ENCODE measurements around the gene VWA5B2. TPM values are rescaled to one million over a fixed set of nuclear protein-coding genes. Genes with fewer than 3 reads are reported as not detected.

The VWA5B2 gene
- total and polyA plus RNA-seq, 2 of the 13 experiments (the other 11 are each of a cell fraction or from before 2014, with no cell fraction given), result 0.03 to 0.04 TPM

- TF ChIP-seq NFIB (CRISPR knock-in tag; IDR thresholded peaks at IDR 0.05; ENCODE audit: borderline replicate concordance), result peak; percentile 63; the same call in 1 of the 2 replicates
- TF ChIP-seq ZNF782 (CRISPR knock-in tag; IDR thresholded peaks at IDR 0.05; ENCODE audit: borderline replicate concordance), result no peak
- no peak for TF ChIP-seq ARNT (IDR thresholded peaks at IDR 0.05)
- no peak for TF ChIP-seq MTF2 (CRISPR knock-in tag; IDR thresholded peaks at IDR 0.05; ENCODE audit: borderline replicate concordance)
- no peak for TF ChIP-seq ZNF747 (CRISPR knock-in tag; IDR thresholded peaks at IDR 0.05; ENCODE audit: borderline replicate concordance)
- TF ChIP-seq ZMYM3 (CRISPR knock-in tag; IDR thresholded peaks at IDR 0.05), result no peak
- TF ChIP-seq ZFYVE20 (CRISPR knock-in tag; IDR thresholded peaks at IDR 0.05; ENCODE audit: borderline replicate concordance, low read depth), result no peak
- TF ChIP-seq ZNF138 (CRISPR knock-in tag; IDR thresholded peaks at IDR 0.05; ENCODE audit: low read depth), result 0 out of 2 replicates have a peak, but pooled peaks have one; percentile 58
- no peak for TF ChIP-seq CEBPZ (IDR thresholded peaks at IDR 0.05; ENCODE audit: low read length)
- TF ChIP-seq ZNF713 (CRISPR knock-in tag; IDR thresholded peaks at IDR 0.05), result no peak
- no peak for TF ChIP-seq RARG (CRISPR knock-in tag; IDR thresholded peaks at IDR 0.05; ENCODE audit: low read depth)
- no peak for TF ChIP-seq ZBTB49 (CRISPR knock-in tag; IDR thresholded peaks at IDR 0.05; ENCODE audit: borderline replicate concordance)
- no peak for TF ChIP-seq MED1 (CRISPR knock-in tag; IDR thresholded peaks at IDR 0.05)
- TF ChIP-seq TIGD3 (CRISPR knock-in tag; IDR thresholded peaks at IDR 0.05; ENCODE audit: borderline replicate concordance), result no peak
- no peak for TF ChIP-seq ZNF326 (CRISPR knock-in tag; IDR thresholded peaks at IDR 0.05; ENCODE audit: borderline replicate concordance)
- no peak for TF ChIP-seq HNF1B (CRISPR knock-in tag; IDR thresholded peaks at IDR 0.05)
- no peak for TF ChIP-seq PLRG1 (conservative IDR thresholded peaks at IDR 0.05)
- no peak for TF ChIP-seq KLF15 (CRISPR knock-in tag; IDR thresholded peaks at IDR 0.05; ENCODE audit: borderline replicate concordance)
- 0 out of 2 replicates have a peak, but pooled peaks have one; percentile 15 for TF ChIP-seq ZNF510 (CRISPR knock-in tag; IDR thresholded peaks at IDR 0.05; ENCODE audit: low read depth)
Observed at GRCh38 chr3:184186184-184186901, 43.0 kb upstream of the VWA5B2 start, which contains the start of gene ABCF3 (continued).

Measured in HepG2 (cell line).